ENCODE results near the gene FGD6. TPM values are rescaled to one million over a fixed set of nuclear protein-coding genes. Genes with fewer than 3 reads are reported as not detected.
"Not testable (repeated sequence)": the region's sequence is repeated elsewhere in the genome, so short reads cannot be mapped to it uniquely, and the experiment has no call there.

The FGD6 gene
- total RNA-seq: 21.1 TPM

DNA sequence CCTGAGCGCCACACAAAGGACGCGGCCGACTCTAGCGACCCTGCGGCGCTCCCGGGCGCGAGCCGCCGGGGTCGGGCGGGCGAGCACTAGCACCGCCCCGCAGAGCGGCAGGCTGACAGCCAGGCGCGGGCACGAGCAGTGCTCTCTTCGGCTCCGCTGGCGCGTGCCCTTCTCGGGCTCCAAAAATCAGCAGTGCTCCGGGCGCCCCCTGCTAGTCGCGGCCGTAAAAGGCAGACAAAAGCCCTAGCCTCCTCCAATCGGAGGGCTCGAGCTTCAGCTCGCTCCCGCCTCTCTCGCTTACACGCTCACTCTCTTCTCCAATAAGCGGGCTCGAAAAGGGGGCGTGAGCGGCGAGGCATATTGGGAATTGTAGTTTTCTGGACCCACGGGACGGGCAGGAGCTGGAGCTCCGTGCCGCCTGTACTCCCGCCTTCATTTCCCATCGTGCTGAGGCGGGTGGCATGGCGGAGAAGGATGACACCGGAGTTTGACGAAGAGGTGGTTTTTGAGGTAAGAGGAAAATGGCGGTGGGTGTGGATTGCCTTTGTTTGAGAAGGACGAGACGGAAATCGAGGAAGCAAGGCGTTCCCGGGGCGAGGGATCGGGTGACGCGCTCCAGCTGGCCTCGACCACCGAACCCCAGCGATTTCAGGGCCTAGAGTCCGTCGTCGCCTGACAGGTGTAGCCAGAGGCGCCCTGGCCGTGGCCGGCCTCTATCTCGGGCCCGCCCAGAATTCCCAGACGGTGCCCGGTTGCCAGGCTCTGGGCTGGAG lies at the start of gene FGD6, which contains the start of gene VEZT:
Gene FGD6 (minus strand): TSS at position 91 of the 773 bp plus-strand sequence. CDS start 227 bp downstream, outside the sequence.
Gene VEZT (plus strand): TSS at position 431 of the 773 bp plus-strand sequence. CDS start 44 bp downstream, at position 475.
- DNase-seq: peak; percentile 99

DNA sequence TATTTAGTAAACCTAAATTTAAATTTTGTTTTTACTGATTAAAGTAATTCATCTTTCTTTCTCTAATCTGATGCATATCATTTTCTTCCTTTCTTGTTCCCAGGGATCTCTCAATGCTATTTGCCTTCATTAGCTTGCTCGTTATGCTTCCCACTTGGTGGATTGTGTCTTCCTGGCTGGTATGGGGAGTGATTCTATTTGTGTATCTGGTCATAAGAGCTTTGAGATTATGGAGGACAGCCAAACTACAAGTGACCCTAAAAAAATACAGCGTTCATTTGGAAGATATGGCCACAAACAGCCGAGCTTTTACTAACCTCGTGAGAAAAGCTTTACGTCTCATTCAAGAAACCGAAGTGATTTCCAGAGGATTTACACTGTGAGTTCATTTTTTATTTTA lies 49.0 kb upstream of the FGD6 start:
- no peak for DNase-seq

DNA sequence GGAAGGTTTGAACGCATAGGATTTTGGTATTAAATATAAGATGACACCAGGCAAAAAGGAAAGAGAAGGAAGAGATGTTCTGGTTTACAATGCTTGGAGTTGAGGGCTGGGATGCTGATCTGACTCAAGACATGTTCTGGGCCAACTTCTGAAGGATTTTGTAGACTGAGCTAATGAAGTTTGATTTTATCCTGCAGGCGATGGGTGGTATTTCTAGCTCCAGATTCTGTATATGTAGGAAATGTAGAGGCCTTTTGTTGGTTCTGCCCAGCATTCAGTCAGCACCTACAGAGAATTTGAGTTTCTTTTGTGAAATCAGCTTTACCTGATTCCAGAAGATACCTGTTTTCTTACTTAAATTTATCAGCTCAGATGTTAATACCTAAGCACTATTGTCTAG lies 48.5 kb upstream of the FGD6 start:
- no peak for DNase-seq

DNA sequence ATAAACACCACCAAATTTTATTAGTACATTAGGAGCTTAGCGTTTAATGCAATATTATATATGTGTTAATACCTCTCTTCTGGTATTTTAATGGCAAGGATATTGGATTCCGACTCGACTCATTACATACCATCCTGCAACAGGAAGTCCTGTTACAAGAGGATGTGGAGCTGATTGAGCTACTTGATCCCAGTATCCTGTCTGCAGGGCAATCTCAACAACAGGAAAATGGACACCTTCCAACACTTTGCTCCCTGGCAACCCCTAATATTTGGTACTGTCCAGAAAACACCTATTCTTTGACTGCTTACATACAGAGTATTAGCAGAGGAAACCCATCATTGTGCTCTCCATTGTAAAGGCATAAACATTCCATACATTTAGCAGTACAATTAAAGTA lies 45.5 kb upstream of the FGD6 start:
- no peak for DNase-seq

DNA sequence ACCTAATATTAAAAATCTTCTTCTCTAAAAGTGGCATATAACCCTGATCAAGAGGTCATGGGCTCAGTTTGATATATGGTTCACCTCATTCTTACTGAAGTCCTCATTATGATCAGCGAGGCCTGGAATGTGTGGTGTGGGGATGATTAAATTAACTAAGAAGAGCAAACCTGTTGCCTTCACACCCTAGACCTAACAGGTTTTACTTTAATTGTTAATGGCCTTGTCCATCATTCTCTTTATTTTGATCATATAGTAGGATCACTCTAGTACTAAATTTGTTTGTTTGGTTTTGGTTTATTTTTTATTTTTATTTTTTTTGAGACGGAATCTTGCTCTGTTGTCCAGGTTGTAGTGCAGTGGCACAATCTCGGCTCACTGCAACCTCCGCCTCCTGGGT lies 43.8 kb upstream of the FGD6 start:
- DNase-seq: no peak

DNA sequence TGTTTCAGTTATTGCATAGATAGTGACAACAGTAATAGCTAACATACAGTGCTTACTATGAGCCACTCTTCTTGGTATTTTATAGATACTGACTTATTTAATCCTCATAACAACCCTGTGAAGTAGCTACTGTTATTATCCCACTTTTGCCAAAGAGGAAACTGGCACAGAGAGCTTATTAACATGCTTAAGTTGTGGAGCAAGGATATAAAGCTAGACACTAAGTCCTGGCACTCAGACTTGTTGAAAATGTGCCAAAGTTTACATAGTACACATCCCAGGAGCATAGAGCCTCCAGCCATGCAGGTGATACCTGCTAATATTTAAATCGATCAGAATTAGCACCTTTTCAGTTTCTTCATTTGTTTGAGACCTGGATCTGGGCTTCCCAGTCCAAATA lies 42.1 kb upstream of the FGD6 start:
- no peak for DNase-seq

DNA sequence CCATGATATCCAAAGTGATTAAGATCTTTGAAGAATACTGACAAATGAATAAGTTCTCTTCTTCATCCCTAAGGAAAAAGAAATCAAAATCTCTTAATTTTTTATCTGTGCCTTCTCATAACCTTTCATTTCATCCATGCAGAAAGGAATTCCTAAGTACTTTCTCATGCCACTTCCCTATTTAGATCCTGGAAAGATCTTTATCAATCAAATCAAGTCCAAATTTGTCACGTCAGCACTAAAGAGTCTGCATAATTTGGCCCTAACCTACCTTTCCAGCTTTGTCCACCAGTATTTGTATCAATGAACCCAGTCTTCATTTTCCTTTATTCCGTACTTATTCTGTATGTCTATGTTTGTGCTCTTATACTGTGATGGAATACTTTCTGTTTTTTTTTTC lies 41.5 kb upstream of the FGD6 start:
- no peak for DNase-seq

DNA sequence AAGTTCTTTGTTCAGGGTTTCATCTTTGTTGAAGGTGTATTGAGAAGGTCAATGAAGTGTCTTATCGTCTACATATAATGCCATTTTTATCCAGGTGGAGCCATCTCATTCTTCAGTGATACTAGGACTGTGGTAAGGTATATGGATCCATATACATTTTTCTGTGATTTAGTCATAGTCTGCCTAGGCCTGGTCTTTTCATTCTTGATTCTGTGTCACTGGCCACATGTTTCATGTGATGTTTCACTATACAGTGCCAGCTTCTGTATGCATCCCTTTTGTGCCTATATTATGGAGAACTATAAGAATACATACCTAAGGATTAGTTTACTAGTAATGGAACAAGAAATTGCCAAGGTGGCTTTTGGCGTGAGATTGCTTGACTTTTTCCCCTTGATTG lies 40.9 kb upstream of the FGD6 start:
- DNase-seq: no peak

DNA sequence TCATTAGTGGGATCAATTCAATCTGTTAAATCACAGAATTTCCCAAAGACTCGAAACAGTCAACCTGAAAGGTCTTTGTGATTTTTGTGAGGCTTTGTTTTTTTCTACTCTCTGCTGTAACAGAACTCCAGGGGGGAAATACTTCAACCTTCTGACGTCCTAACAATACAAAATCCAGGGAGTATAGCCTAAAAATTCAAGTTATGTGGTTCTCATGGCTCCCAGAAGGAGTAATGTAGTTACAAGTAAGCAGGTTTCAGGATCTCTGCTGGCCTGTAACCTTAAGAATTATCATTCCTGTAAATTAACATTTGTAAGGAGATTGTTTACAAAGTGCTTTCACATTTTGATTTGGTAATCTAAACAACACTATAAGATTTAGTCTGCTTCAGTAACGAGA lies 40.3 kb upstream of the FGD6 start:
- no peak for DNase-seq

DNA sequence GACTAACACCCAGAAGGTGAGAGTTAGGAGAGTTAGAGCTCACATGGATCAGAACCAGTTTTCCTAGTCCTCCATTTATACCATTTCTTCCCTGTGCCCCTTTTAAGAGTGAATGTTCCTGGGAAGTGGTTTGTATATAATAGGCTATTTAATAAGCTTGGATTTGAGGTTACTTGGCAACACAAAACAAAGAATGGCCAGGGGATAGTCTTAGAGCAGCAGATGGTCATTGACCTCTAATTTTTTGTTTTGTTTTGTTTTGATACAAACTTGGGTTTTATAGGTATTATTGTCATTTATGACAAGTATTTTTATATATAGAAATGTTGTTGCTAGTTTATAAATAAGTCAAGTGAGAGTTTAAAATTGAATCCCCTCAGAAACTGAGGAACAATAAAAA lies 36.1 kb upstream of the FGD6 start:
- no peak for DNase-seq

DNA sequence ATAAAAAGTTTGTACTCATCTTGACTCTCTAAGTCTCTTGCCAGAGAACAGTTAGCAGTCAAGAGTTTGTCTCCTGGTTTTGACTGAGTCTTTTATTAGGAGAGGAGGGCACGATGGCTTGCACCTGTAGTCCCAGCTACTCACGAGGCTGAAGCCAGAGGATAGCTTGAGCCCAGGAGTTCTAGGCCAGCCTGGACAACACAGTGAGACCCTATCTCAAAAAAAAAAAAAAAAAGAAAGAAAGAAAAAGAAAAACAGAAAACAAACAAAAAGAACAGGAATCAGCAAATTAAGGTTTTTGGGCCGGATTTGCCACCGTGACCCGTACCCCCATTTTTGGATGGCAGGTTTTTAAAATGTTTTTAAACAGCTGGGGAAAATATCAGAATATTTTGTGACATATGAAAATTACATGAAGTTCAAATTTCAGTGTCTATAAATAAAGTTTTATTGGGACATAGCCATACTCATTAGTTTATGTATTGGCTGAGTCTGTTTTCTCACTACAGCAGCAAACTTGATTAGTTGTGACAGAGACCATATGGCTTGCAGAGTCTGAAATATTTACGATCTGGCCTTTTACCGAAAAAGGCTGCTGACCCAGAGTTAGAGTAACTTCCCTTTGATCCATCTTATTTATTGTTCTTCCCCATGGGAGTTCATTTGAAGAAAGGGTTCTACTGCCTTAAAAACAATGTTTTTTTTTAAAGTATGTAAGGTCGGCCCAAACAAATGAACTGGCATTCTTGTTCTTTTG lies 31.5 kb upstream of the FGD6 start:
- DNase-seq: no peak

DNA sequence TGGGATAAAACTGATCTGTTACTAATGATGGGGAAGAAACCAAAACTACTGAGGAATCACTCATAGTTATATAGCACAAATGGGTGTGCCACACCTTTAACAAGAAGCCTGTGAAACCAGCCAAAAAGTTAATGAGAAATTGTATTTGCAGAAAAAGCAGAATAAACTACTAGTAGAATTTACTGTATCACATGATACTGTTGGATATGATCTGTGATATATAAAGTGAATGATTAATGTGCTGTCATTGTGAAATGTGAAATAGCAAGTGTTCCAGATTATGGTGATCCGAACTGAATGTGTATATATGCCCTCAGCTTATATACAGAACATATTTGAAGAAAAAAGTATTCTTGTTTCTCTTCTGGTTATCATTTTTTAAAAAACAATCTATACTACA lies 30.8 kb upstream of the FGD6 start:
- no peak for DNase-seq

DNA sequence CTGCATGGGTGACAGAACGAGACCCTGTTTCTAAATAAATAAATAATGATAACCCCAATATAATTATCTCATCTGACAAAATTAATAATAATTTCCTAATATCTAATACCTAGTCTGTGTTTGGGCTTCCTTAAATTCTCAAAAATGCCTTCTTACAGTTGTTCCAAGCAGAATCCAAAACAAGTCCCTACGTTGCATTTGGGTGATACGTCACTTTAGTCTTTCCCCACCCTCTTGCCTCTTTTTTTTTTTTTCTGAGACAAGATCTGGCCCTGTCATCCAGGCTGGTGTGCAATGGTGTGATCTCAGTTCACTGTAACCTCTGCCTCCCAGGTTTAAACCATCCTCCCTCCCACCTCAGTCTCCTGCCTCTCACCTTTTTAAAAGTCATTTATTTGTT lies 27.1 kb upstream of the FGD6 start:
- DNase-seq: no peak

DNA sequence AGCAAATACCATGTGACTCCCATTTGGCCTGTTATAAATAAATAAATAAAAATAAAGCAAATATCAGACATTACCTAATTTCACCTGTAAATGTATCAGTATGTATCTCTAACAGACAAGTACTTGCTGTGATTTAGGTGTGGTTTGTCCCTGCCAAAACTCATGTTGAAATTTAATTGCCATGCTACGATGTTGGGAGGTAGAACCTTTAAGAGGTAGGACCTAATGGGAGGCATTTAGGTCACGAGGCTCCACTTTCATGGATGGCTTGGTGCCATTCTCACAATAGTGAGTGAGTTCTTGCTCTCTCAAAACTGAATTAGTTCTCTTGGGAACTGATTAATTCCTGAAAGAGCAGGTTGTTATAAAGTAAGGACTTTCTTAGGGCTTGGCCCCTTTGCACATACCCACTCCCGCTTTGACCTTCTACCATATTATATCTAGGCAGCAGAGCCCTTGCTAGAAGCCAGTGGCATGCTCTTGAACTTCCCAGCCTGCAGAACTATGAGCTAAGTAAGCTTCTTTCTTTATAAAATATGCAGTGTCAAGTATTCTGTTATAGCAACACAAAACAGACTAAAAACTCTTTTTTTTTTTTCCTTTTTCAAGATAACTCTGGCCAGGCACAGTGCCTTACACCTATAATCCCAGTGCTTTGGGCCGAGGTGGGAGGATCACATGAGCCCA lies 26.4 kb upstream of the FGD6 start:
- DNase-seq: no peak

DNA sequence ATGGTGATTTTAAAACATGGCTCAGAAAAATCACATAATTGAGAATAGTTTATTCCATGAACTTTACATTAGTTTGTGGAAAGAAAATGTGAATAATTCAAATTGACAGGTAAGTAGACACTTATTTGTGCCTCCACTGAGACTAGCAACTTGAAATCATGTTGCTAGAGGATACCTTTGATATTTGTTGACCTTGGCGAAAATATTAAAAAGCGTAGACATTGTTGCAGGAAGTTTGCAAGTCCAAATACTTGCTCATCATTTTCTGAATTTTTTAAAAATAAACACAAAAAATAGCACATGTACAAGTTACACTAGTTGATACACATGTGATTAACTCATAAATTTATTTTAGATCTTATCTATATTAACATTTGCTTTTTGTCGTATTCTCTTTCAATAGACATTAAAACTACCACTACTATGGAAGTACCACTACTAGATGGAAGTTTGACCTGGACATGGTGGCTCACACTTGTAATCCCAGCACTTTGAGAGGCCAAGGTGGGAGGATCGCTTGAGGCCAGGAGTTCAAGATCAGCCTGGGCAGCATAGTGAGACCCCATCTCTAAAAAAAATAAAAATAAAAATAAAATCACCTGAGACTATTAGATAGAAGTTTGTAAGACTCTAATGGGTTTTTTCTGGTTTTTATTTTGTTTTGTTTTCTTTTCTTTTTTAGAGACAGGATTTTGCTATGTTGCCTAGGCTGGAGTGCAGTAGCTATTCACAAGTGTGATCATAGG lies 24.7 kb upstream of the FGD6 start:
- no peak for DNase-seq

DNA sequence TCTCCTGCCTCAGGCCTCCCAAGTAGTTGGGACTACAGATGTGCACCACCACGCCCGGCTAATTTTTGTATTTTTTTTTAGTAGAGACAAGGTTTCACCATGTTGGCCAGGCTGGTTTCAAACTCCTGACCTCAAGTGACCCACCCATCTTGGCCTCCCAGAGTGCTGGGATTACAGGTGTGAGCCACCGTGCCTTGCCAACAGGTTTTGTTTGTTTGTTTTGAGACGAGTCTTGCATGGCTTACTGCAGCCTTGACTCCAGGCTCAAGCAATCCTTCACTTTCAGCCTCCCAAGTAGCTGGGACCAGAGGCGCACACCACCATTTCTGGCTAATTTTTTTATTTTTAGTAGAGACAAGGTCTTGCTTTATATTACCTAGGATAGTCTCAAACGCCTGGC lies 23.9 kb upstream of the FGD6 start:
- not testable (repeated sequence) for DNase-seq

DNA sequence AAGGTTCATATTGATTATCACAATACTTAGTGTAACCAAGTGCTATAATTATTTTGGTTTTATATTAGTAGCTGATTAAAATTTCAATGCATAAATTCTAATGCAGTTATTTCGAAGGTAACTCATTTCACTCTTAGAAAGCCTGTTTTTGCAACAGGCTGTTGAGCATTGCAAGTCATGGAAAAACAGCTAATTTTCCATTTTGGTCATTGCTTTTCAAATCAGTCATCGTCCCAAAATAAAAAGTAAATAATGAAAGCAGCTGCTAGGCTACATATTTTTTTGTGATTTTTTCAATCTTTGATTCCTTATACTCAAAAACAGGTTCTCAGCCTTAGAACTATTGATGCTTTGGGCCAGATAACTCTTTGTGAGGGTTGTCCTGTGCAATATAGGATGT lies 23.3 kb upstream of the FGD6 start:
- DNase-seq: no peak

DNA sequence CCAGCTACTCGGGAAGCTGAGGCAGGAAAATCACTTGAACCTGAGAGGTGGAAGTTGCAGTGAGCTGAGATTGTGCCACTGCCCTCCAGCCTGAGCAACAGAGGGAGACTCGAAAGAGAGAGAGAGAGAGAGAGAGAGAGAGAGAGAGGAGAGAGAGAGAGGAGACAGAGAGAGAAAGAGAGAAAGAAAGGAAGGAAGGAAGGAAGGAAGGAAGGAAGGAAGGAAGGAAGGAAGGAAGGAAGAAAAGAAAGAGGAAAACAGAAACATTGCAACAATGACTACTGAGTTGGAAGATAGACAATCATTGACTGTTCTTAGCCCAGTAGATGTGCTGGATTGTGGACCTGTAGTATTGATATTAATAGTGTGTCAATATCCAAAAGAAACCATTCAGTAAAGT lies 22.6 kb upstream of the FGD6 start:
- DNase-seq: not testable (repeated sequence)

DNA sequence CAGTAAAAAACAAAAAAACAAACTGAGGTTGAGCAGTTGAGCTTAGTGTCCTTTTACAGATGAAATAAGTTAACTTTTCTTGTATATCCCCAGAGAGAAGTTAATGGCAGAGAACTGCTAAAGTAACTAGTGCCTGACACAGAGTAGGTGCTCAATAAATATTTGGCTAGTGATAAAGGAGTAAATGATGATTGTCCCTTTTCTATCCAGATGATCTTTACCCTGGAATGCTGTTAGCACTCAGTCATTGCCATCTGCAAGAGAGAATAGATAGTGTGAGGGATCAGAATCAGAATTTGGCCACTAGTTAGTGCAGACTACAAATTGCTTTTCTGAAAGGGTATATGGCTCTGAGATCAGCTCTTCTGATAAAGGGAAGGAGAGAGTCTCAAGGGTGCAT lies 21.9 kb upstream of the FGD6 start:
- no peak for DNase-seq

DNA sequence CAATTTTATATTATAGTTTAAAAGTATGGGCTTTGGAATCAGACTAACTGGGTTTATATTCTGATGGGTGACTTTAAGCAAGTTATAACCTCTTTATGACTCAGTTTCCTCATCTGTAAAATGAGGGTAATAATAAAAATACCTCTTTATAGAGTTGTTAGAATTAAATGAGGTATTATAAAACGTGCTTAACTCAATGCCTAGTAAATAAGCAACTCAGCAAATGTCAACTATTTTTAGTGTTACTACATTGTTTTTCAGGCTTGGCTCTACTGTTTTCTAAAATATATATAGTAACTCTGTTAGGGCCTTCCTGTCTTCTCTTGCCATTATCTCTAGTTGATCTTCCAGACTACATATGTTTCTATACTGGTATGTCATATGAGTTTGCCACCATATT lies 20.9 kb upstream of the FGD6 start:
- DNase-seq: no peak

DNA sequence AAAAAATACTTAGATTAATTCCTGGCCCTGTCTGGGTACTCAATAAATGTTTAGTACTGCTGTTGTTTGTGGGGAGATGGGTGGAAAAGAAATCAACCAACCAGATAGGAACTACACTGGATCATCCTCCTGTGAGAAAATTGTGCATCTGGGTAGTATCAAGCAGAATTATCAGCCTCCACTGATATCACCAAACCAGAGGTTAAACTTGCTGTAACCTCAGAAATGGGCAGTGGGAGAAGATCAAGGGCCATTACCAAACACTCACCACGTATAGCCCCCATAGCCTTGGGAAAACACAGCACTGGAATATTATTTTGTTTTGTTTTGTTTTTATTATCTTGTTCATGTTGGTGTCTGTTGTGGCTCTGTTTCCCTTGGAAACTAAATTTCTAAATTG lies 20.0 kb upstream of the FGD6 start:
- DNase-seq: no peak

DNA sequence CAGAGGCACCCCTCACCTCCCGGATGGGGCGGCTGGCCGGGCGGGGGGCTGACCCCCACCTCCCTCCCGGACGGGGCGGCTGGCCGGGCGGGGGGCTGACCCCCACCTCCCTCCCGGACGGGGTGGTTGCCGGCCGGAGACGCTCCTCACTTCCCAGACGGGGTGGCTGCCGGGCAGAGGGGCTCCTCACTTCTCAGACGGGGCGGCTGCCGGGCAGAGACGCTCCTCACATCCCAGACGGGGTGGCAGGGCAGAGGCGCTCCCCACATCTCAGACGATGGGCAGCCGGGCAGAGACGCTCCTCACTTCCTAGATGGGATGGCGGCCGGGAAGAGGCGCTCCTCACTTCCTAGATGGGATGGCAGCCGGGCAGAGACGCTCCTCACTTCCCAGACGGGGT lies 18.4 kb upstream of the FGD6 start:
- not testable (repeated sequence) for DNase-seq

DNA sequence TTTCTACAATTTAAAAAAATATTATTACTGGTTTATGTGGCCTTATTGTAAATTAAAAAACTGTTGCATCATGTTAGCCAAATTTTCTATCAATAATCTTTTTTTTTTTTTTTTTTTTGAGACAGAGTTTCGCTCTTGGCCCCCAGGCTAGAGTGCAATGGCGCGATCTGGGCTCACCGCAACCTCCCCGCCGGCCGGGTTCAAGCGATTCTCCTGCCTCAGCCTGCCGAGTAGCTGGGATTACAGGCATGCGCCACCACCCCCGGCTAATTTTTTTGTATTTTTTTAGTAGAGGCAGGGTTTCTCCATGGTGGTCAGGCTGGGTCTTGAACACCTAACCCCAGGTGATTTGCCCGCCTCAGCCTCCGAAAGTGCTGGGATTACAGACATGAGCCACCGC lies 16.9 kb upstream of the FGD6 start:
- not testable (repeated sequence) for DNase-seq

All from occipital lobe (tissue), 2 donors.